Epithelial cell of esophagus (primary cell): ENCODE data around the gene FBXL17.
A peak's percentile ranks its signal among the peaks of the same experiment; 100 is the strongest.

ENCODE experiments used
- DNase-seq: peaks from one replicate; pipeline ENCODE4 v3.0.0; 2010; ENCODE audit warnings: low read depth
- H3K4me3 ChIP-seq: 2 replicates; pipeline ENCODE4 v1.5.1; 2011; ENCODE audit warnings: mild to moderate bottlenecking, low read length, control low read depth
- CTCF ChIP-seq: IDR thresholded peaks from 2 replicates; pipeline ENCODE4 v1.5.1; 2011; ENCODE audit warnings: low read depth, mild to moderate bottlenecking, low read length, control low read depth, inconsistent platforms; ENCODE audit not compliant: insufficient read depth; ENCODE audit errors: missing control alignments

Gene FBXL17

GRCh38 chr5:108212775-108213346 lies 169.0 kb downstream of the FBXL17 start:
- H3K4me3 ChIP-seq, result no peak overlapping the region
- peak; percentile 53 for DNase-seq
- no peak for TF ChIP-seq CTCF

- no peak for DNase-seq
- no peak overlapping the region for H3K4me3 ChIP-seq
- no peak for TF ChIP-seq CTCF
These were observed 175.2 kb downstream of the FBXL17 start for GRCh38 chr5:108206707-108207106.

- no peak for TF ChIP-seq CTCF
- no peak overlapping the region for H3K4me3 ChIP-seq
- no peak for DNase-seq
These were observed 180.2 kb downstream of the FBXL17 start for GRCh38 chr5:108201721-108202120.

GRCh38 chr5:108196276-108196675 lies 185.6 kb downstream of the FBXL17 start:
- no peak for TF ChIP-seq CTCF
- H3K4me3 ChIP-seq, result no peak overlapping the region
- peak; percentile 3 for DNase-seq

- H3K4me3 ChIP-seq, result no peak overlapping the region
- no peak for TF ChIP-seq CTCF
- DNase-seq, result no peak
These were observed 188.7 kb downstream of the FBXL17 start for GRCh38 chr5:108193021-108193795.

- no peak overlapping the region for H3K4me3 ChIP-seq
- no peak for TF ChIP-seq CTCF
- DNase-seq, result no peak
These were observed 197.0 kb downstream of the FBXL17 start for GRCh38 chr5:108184940-108185339.

- no peak overlapping the region for H3K4me3 ChIP-seq
- no peak for DNase-seq
- no peak for TF ChIP-seq CTCF
These were observed 199.9 kb downstream of the FBXL17 start for GRCh38 chr5:108181975-108182374.
